Measurements from ENCODE around the gene KCNJ9. TPM values are rescaled to one million over a fixed set of nuclear protein-coding genes. Genes with fewer than 3 reads are reported as not detected.

The KCNJ9 gene
- total RNA-seq, 1 experiment from 2014 or later: 0.09 TPM

DNA sequence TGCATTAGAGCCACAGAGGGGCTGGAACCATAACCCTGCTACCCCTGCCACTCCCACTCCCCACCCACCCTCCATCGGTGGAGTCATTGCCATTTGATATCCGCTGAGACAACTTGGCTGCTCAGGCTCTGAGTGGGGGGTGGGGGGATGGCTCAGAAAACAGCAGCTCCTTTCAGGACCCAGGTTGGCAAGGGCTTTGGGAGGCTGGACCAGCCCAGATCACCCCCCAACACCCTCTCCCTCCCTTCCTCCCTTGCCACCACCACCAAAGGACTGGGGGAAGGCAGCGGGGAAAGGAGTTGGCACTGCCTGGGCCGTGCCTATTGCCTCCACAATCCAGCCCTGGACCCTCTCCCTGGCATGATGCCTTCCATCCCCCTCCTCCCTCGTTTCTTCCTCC is 13.1 kb upstream of the KCNJ9 start:
- TF ChIP-seq ZNF416 (CRISPR knock-in tag; IDR thresholded peaks at IDR 0.05) (no peak), MXD4 (CRISPR knock-in tag; IDR thresholded peaks at IDR 0.05; ENCODE audit: borderline replicate concordance) (no peak), IRF2 (CRISPR knock-in tag; IDR thresholded peaks at IDR 0.05; ENCODE audit: borderline replicate concordance, low read depth) (no peak), HMGA2 (CRISPR knock-in tag; IDR thresholded peaks at IDR 0.05) (no peak), ZNF317 (CRISPR knock-in tag; IDR thresholded peaks at IDR 0.05; ENCODE audit: borderline replicate concordance, low read depth) (no peak), ZNF671 (CRISPR knock-in tag; IDR thresholded peaks at IDR 0.05) (no peak), ZNF263 (CRISPR knock-in tag; IDR thresholded peaks at IDR 0.05; ENCODE audit: low read depth) (no peak), CBFB (CRISPR knock-in tag; IDR thresholded peaks at IDR 0.05; ENCODE audit: low read depth) (no peak), EMX1 (CRISPR knock-in tag; IDR thresholded peaks at IDR 0.05) (no peak), FOXJ3 (CRISPR knock-in tag; IDR thresholded peaks at IDR 0.05; ENCODE audit: borderline replicate concordance) (no peak), MYBL2 (CRISPR knock-in tag; IDR thresholded peaks at IDR 0.05) (no peak), SMAD4 (CRISPR knock-in tag; IDR thresholded peaks at IDR 0.05) (no peak), TEAD4 (CRISPR knock-in tag; IDR thresholded peaks at IDR 0.05) (no peak), NFATC4 (CRISPR knock-in tag; IDR thresholded peaks at IDR 0.05) (no peak), ZNF423 (CRISPR knock-in tag; IDR thresholded peaks at IDR 0.05) (no peak)
- TF ChIP-seq, protein P1, sequence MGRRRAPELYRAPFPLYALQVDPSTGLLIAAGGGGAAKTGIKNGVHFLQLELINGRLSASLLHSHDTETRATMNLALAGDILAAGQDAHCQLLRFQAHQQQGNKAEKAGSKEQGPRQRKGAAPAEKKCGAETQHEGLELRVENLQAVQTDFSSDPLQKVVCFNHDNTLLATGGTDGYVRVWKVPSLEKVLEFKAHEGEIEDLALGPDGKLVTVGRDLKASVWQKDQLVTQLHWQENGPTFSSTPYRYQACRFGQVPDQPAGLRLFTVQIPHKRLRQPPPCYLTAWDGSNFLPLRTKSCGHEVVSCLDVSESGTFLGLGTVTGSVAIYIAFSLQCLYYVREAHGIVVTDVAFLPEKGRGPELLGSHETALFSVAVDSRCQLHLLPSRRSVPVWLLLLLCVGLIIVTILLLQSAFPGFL (CRISPR knock-in tag; IDR thresholded peaks at IDR 0.05; ENCODE audit: borderline replicate concordance): no peak
- TF ChIP-seq, protein P2, sequence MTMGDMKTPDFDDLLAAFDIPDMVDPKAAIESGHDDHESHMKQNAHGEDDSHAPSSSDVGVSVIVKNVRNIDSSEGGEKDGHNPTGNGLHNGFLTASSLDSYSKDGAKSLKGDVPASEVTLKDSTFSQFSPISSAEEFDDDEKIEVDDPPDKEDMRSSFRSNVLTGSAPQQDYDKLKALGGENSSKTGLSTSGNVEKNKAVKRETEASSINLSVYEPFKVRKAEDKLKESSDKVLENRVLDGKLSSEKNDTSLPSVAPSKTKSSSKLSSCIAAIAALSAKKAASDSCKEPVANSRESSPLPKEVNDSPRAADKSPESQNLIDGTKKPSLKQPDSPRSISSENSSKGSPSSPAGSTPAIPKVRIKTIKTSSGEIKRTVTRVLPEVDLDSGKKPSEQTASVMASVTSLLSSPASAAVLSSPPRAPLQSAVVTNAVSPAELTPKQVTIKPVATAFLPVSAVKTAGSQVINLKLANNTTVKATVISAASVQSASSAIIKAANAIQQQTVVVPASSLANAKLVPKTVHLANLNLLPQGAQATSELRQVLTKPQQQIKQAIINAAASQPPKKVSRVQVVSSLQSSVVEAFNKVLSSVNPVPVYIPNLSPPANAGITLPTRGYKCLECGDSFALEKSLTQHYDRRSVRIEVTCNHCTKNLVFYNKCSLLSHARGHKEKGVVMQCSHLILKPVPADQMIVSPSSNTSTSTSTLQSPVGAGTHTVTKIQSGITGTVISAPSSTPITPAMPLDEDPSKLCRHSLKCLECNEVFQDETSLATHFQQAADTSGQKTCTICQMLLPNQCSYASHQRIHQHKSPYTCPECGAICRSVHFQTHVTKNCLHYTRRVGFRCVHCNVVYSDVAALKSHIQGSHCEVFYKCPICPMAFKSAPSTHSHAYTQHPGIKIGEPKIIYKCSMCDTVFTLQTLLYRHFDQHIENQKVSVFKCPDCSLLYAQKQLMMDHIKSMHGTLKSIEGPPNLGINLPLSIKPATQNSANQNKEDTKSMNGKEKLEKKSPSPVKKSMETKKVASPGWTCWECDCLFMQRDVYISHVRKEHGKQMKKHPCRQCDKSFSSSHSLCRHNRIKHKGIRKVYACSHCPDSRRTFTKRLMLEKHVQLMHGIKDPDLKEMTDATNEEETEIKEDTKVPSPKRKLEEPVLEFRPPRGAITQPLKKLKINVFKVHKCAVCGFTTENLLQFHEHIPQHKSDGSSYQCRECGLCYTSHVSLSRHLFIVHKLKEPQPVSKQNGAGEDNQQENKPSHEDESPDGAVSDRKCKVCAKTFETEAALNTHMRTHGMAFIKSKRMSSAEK (CRISPR knock-in tag; IDR thresholded peaks at IDR 0.05; ENCODE audit: borderline replicate concordance): no peak
- TF ChIP-seq, protein P3, sequence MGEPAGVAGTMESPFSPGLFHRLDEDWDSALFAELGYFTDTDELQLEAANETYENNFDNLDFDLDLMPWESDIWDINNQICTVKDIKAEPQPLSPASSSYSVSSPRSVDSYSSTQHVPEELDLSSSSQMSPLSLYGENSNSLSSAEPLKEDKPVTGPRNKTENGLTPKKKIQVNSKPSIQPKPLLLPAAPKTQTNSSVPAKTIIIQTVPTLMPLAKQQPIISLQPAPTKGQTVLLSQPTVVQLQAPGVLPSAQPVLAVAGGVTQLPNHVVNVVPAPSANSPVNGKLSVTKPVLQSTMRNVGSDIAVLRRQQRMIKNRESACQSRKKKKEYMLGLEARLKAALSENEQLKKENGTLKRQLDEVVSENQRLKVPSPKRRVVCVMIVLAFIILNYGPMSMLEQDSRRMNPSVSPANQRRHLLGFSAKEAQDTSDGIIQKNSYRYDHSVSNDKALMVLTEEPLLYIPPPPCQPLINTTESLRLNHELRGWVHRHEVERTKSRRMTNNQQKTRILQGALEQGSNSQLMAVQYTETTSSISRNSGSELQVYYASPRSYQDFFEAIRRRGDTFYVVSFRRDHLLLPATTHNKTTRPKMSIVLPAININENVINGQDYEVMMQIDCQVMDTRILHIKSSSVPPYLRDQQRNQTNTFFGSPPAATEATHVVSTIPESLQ (CRISPR knock-in tag; IDR thresholded peaks at IDR 0.05): no peak
- TF ChIP-seq, protein P4, sequence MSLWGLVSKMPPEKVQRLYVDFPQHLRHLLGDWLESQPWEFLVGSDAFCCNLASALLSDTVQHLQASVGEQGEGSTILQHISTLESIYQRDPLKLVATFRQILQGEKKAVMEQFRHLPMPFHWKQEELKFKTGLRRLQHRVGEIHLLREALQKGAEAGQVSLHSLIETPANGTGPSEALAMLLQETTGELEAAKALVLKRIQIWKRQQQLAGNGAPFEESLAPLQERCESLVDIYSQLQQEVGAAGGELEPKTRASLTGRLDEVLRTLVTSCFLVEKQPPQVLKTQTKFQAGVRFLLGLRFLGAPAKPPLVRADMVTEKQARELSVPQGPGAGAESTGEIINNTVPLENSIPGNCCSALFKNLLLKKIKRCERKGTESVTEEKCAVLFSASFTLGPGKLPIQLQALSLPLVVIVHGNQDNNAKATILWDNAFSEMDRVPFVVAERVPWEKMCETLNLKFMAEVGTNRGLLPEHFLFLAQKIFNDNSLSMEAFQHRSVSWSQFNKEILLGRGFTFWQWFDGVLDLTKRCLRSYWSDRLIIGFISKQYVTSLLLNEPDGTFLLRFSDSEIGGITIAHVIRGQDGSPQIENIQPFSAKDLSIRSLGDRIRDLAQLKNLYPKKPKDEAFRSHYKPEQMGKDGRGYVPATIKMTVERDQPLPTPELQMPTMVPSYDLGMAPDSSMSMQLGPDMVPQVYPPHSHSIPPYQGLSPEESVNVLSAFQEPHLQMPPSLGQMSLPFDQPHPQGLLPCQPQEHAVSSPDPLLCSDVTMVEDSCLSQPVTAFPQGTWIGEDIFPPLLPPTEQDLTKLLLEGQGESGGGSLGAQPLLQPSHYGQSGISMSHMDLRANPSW (CRISPR knock-in tag; conservative IDR thresholded peaks at IDR 0.05; ENCODE audit: low read depth): no peak
- TF ChIP-seq, protein P5, sequence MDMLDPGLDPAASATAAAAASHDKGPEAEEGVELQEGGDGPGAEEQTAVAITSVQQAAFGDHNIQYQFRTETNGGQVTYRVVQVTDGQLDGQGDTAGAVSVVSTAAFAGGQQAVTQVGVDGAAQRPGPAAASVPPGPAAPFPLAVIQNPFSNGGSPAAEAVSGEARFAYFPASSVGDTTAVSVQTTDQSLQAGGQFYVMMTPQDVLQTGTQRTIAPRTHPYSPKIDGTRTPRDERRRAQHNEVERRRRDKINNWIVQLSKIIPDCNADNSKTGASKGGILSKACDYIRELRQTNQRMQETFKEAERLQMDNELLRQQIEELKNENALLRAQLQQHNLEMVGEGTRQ (CRISPR knock-in tag; IDR thresholded peaks at IDR 0.05): no peak
- no peak overlapping the region for H3K27ac Mint-ChIP-seq
- no peaks in the 10 kb centered on the region for H3K36me3 Mint-ChIP-seq
- no peaks in the 10 kb centered on the region for H3K9me3 Mint-ChIP-seq
- no peak for ATAC-seq
- H3K4me3 Mint-ChIP-seq: no peak overlapping the region
- ChIA-PET CTCF (interaction anchor here (1.3 to 29.5 kb wide), 7 partner anchors 10 to 184 kb away, joined by 4 to 978 read pairs (median 18); partner anchors contain the start of gene KCNJ9), POLR2A (no interaction called here)
- H3K27me3 Mint-ChIP-seq (ENCODE audit: low read depth): peaks cover 64% of the 10 kb centered on the region
- no peak for DNase-seq (ENCODE audit: low spot score)
- peaks cover 32% of the 10 kb centered on the region for H3K4me1 Mint-ChIP-seq
